Measurements from ENCODE around the gene TMEM125. TPM values are rescaled to one million over a fixed set of nuclear protein-coding genes. Genes with fewer than 3 reads are reported as not detected.

Gene TMEM125
- total RNA-seq, 1 experiment from 2014 or later = not detected

DNA sequence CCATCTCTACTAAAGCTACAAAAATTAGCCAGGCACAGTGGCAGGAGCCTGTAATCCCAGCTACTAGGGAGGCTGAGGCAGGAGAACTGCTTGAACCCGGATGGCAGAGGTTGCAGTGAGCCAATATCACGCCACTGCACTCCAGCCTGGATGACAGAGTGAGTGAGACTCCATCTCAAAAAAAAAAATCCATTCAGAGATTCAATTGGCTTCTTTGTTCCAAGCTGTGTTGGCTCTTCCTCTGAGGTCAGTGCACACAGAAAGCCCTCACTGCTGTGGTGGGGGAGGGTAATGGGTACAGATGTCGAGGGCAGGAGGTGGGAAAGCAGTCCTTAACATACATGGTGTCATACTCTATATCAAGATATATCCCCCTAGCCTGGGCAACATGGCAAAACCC, 45.7 kb downstream of the TMEM125 start:
- intact Hi-C loops (cut with micrococcal nuclease; ENCODE audit: unreplicated experiment) = no loop called here
- TF ChIP-seq, protein P1, sequence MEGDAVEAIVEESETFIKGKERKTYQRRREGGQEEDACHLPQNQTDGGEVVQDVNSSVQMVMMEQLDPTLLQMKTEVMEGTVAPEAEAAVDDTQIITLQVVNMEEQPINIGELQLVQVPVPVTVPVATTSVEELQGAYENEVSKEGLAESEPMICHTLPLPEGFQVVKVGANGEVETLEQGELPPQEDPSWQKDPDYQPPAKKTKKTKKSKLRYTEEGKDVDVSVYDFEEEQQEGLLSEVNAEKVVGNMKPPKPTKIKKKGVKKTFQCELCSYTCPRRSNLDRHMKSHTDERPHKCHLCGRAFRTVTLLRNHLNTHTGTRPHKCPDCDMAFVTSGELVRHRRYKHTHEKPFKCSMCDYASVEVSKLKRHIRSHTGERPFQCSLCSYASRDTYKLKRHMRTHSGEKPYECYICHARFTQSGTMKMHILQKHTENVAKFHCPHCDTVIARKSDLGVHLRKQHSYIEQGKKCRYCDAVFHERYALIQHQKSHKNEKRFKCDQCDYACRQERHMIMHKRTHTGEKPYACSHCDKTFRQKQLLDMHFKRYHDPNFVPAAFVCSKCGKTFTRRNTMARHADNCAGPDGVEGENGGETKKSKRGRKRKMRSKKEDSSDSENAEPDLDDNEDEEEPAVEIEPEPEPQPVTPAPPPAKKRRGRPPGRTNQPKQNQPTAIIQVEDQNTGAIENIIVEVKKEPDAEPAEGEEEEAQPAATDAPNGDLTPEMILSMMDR (IDR thresholded peaks at IDR 0.05) = no peak
- TF ChIP-seq, protein P2, sequence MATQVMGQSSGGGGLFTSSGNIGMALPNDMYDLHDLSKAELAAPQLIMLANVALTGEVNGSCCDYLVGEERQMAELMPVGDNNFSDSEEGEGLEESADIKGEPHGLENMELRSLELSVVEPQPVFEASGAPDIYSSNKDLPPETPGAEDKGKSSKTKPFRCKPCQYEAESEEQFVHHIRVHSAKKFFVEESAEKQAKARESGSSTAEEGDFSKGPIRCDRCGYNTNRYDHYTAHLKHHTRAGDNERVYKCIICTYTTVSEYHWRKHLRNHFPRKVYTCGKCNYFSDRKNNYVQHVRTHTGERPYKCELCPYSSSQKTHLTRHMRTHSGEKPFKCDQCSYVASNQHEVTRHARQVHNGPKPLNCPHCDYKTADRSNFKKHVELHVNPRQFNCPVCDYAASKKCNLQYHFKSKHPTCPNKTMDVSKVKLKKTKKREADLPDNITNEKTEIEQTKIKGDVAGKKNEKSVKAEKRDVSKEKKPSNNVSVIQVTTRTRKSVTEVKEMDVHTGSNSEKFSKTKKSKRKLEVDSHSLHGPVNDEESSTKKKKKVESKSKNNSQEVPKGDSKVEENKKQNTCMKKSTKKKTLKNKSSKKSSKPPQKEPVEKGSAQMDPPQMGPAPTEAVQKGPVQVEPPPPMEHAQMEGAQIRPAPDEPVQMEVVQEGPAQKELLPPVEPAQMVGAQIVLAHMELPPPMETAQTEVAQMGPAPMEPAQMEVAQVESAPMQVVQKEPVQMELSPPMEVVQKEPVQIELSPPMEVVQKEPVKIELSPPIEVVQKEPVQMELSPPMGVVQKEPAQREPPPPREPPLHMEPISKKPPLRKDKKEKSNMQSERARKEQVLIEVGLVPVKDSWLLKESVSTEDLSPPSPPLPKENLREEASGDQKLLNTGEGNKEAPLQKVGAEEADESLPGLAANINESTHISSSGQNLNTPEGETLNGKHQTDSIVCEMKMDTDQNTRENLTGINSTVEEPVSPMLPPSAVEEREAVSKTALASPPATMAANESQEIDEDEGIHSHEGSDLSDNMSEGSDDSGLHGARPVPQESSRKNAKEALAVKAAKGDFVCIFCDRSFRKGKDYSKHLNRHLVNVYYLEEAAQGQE (IDR thresholded peaks at IDR 0.05; ENCODE audit: insufficient read depth in 1 of 2, low read depth in 2 of 2, low read length in 1 of 2) = no peak
- no peak for TF ChIP-seq POLR2AphosphoS5 (IDR thresholded peaks at IDR 0.05; ENCODE audit: low read depth, low read length)
- no peak for TF ChIP-seq TCF7L2 (IDR thresholded peaks at IDR 0.05; ENCODE audit: low read depth, low read length)
- no peak for TF ChIP-seq SIN3A (IDR thresholded peaks at IDR 0.05; ENCODE audit: borderline replicate concordance, insufficient read depth, low read depth, low read length)
- H3K4me3 ChIP-seq (ENCODE audit: low read depth in 2 of 2, low read length in 2 of 2) = no peak overlapping the region
- in situ Hi-C loops (cut with HindIII; ENCODE audit: low pct_unique_long_range_greater_than_20kb, low sequenced_read_pairs) = no loop called here
- no TSS peak for BruUV-seq (replicated peaks)
- CTCF ChIA-PET = no interaction called here
- no peaks in the 10 kb centered on the region for H3K27me3 ChIP-seq (ENCODE audit: control insufficient read depth, insufficient read depth, low read length)
- H3K9me3 ChIP-seq (ENCODE audit: control insufficient read depth, insufficient read depth, low read depth, low read length) = no peaks in the 10 kb centered on the region
- ATAC-seq = no peak
- H3K4me1 ChIP-seq (ENCODE audit: control insufficient read depth, insufficient read depth, low read length) = no peaks in the 10 kb centered on the region
- H3K27ac ChIP-seq (ENCODE audit: low read length) = no peak overlapping the region
- DNase-seq (ENCODE audit: low read depth, low spot score) = no peak
- H3K36me3 ChIP-seq (ENCODE audit: control insufficient read depth, insufficient read depth, low read length) = no peaks in the 10 kb centered on the region
- POLR2A ChIA-PET = no interaction called here

DNA sequence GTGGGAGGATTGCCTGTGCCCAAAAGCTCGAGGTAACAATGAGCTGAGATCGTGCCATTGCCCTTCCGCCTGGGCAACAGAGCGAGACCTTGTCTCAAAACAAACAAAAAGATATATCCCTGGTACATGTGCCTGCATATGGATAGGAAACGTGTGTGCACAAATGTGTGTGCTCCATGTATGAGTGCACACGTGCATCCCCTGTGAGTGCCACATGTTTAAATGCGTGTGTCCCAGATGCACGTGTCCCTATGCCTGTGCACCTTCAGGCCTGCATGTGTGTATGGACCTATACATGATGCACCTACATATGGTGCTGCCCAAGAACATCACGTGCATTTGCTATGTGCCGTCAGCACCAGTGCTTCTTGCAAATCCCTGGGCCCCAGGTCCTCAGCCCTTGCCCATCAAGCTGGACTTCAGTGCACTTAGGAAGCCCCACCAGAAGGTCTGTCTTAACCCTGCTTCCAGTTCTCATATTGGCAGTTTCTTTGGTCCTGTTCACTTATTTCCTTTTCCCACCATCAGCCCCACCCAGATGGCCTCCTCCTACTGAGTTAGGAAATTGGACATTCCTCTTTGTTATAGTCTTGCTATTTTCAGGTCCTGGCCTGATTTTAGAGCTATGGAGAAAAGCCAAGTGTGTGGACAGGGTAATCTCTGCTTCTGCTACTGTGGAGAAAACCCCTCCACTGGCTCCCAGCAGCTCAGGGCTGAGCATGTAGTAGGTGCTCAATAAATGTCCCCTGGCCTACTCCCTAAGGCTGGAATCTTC, 46.4 kb downstream of the TMEM125 start:
- Histone ChIP-seq H3K27me3 (ENCODE audit: control insufficient read depth, insufficient read depth, low read length) (no peaks in the 10 kb centered on the region), H3K27ac (ENCODE audit: low read length) (no peak overlapping the region), H3K4me1 (ENCODE audit: control insufficient read depth, insufficient read depth, low read length) (no peaks in the 10 kb centered on the region), H3K4me3 (ENCODE audit: low read depth in 2 of 2, low read length in 2 of 2) (no peak overlapping the region), H3K9me3 (ENCODE audit: control insufficient read depth, insufficient read depth, low read depth, low read length) (no peaks in the 10 kb centered on the region), H3K36me3 (ENCODE audit: control insufficient read depth, insufficient read depth, low read length) (no peaks in the 10 kb centered on the region)
- ATAC-seq = no peak
- DNase-seq (ENCODE audit: low read depth, low spot score) = no peak
- CTCF ChIA-PET = no interaction called here
- POLR2A ChIA-PET = no interaction called here
- no TSS peak for BruUV-seq (replicated peaks)
- TF ChIP-seq POLR2AphosphoS5 (IDR thresholded peaks at IDR 0.05; ENCODE audit: low read depth, low read length) = no peak
- no peak for TF ChIP-seq TCF7L2 (IDR thresholded peaks at IDR 0.05; ENCODE audit: low read depth, low read length)
- no peak for TF ChIP-seq SIN3A (IDR thresholded peaks at IDR 0.05; ENCODE audit: borderline replicate concordance, insufficient read depth, low read depth, low read length)
- TF ChIP-seq, protein P2 (IDR thresholded peaks at IDR 0.05; ENCODE audit: insufficient read depth in 1 of 2, low read depth in 2 of 2, low read length in 1 of 2) = no peak
- TF ChIP-seq, protein P1 (IDR thresholded peaks at IDR 0.05) = no peak
- in situ Hi-C loops (cut with HindIII; ENCODE audit: low pct_unique_long_range_greater_than_20kb, low sequenced_read_pairs) = no loop called here
- intact Hi-C loops (cut with micrococcal nuclease; ENCODE audit: unreplicated experiment) = no loop called here
